NCI-H187 (cell line): ENCODE results near the gene DCAF8L2.
"Not testable (repeated sequence)": the region's sequence is repeated elsewhere in the genome, so short reads cannot be mapped to it uniquely, and the experiment has no call there.

Experiments
- DNase-seq, 2 experiments: peaks; one replicate each; lab custom pipeline; 2025; lab: John Stamatoyannopoulos, UW

DCAF8L2 gene

DNA sequence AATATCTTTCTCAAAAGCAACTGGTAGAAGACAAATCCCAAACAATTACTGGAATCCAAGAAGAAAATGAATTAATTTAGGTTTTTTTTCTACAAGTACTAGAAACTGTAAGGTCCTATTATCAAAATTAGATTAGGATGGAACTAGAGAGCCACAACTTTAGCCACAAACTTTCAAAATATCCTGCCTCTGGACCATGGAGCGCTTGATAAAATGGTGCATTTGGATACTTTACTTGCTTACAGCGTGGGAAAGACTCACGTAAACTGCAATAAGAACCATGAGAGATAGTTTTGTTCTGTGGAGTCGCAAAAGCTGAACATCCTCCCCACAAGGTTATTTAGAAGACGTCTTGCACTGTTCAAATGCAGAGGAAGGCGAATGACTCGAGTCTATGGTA lies at the start of gene DCAF8L2:
TSS of gene DCAF8L2 (plus strand) at position 301 of the 400 bp plus-strand sequence. CDS start 156,552 bp downstream, outside the sequence.
- no peak for DNase-seq

DNA sequence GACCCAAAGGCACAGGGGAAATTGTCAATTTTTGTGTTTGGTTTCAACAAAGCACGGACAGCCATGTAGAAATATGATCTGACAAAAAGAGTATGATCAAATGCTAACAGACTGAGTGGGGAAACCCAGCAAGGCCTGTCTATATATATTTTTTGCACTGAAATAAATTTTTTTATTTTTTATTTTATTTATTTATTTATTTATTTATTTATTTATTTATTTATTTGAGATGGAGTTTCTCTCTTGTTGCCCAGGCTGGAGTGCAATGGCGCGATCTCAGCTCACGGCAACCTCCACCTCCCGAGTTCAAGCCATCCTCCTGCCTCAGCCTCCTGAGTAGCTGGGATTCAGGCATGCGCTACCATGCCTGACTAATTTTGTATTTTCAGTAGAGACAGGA lies 49.0 kb upstream of the DCAF8L2 start:
- not testable (repeated sequence) for DNase-seq

DNA sequence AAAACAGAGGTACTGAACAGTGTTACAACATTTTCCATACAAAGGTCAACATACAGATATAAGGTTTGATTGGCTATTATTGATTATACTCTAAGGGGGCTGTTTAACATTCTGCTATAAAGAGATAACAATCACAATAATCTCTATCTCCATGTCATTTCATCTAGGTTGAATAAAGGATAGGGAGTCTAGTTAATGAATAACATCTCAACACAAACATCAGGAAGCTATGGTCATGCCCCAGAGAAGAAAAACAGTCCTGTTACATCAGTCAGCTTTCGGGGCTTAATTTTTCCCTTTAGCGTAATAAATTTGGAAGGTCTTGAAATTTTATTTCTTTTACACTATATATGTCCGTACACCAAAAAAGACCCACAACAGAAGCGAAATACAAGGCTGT lies 41.5 kb upstream of the DCAF8L2 start:
- no peak for DNase-seq

DNA sequence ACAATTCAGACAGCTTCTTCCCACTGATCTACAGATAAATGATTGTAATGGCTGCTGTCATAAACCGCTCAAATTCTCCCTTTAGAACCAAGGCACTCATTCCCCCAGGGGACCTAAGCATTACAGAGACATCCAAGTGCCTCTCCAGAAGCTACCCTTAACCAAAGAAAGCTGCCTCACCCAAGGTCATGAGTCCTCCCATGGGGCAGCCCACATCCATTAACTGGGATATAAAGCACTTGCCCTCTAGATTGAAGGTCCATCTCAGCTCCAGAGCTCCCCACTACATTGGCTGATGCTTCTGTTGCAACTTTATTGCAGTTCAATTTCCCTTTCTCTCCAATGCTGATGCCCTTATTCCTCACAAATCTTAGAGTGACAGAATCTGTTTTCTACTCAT lies 40.5 kb upstream of the DCAF8L2 start:
- no peak for DNase-seq

DNA sequence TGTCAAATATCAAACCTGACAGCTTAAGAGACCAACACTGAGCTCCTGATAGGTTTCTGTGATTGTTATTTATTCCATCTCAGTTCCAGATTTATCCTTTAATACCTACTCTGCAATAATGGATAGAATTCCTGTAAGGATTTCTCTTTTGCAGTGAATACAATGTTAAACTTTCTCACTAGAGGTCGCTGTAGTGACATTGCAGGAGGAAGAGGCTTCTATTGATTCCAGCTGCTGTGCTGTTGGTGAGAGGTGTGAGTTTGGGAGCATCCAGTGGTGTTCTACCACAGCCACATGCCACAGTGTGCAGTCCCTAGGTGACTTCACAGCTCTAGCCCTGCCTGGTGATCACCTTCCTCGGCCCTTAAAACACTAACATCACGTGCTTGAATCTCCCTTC lies 34.6 kb upstream of the DCAF8L2 start:
- DNase-seq = no peak

DNA sequence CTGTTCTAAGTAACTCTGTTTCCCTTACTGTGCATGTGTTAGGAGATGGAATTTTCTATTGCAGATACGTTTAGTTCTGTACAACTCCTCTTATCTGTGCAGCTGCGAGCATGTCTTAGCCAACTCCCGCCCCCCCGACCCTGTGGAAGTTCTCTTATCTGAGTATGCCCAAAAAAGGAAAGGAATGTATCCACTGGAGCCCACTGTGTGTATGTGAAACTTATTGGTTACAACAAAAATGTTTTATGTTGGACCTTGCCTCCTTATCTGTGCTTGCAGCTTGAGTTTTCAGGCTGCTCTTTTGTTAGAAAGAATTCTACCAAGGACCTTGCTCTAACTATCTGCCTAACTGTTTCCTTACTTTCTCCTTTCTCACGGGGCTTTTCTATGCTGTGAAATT lies 24.2 kb upstream of the DCAF8L2 start:
- no peak for DNase-seq

DNA sequence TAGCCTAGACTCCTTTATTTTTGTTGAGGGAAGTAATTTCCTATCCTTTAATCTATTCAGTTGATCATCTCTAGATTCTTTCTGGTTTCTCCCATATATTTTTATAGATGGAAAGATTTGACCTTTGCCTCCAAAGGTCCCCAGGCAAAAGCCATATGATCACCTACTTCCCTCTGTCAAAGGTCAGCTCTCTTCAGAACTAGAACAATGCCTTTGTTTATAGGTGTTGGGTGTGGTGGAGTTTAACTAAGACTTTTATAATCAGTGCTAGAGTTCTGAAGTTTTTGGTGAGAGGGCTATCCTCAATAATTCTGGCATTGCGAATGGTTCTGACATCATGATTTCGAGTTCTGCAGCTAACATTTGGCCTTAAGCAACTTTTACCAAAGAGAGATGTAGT lies 19.0 kb upstream of the DCAF8L2 start:
- no peak for DNase-seq

DNA sequence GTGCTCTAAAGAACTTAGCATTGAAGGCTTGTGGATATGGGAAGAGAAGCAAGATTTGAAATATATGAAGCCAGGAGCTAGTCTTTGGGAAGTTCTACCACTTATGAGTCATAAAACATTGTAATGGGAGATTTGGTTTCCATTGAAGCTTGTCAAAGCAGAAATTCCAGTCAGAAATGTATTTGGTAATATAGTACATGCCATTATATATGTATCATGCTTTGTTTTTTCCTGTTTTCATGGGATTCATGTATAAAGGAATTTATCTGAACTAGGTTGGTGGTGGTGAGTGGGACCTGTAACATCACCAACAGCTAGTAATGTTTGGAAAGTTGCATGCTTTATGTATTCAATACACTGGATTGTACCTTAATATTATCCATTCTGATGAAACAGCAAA lies 14.6 kb upstream of the DCAF8L2 start:
- no peak for DNase-seq

DNA sequence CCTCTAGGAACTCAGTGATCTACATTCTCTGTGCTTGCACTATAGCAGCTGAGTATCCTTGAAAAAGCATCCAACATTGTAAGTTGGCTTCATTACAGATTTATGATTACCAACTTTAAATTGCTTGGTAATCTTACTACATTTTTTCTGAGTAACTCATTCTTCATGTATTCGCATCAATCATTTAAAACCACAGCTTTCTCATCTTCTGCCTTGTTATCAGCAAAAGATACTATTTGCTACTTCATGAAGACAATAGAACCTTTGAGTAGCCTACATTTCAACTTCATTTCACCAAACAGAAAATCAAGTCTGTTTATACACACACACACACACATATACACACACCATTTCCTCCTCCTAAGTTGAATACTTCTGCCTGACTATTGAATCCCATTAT lies 6.2 kb upstream of the DCAF8L2 start:
- DNase-seq = no peak

DNA sequence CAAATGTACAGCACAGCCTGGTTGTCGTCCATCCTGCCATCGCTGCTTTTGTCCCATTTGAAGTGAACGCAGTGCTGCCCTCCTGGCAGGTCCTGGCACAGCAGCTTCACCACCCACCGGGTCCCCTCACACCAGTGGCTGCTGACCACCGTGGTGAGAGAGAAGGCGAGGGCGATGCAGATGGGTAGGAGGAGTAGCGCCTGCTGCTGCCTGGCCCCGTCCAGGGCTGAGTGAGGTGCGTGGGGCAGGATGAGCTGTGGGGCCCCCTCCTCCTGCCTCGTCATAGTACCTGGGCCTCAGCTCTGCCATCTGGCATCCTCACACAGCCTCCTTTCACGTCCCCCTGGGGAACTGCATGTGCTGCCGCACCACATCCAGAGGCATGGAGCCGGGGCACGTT lies 1.8 kb downstream of the DCAF8L2 start:
- no peak for DNase-seq

DNA sequence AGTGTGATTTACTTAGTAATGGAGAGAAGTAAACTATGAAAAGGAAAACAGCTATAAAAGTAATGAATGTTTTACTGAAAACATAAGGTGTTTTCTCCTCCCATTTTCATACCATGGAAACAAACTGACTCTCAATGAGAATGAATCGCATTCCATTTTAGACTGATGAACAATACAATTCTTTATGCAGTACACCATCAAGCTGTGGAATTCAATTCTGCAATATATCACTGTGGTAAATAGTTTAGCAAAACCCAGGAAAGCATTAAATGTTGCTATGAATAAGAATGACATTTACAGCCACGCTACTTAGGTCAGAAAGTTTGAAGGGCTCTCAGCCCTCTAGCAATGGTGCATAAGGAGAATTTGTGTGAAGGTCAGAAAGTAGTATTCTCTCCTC lies 7.4 kb downstream of the DCAF8L2 start:
- DNase-seq = no peak

DNA sequence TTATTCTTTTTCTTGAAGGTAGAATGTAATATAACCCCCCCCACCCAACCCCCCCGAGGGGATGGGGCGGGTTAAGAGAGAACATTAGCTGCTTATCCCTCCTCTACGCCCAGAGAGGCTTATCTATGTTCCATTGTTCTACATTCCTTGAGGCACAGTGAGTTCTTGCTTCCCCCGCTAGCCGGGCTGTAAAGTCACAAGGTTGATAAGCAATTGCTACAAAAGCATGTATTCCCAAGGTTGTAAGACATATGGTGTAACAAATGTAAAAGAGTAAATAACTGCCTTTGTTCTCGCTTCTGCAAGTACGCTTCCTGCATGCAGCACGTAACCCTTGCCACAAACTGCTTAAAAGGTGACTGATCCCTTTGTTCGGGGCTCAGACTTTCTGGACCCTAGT lies 8.2 kb downstream of the DCAF8L2 start:
- DNase-seq = no peak

DNA sequence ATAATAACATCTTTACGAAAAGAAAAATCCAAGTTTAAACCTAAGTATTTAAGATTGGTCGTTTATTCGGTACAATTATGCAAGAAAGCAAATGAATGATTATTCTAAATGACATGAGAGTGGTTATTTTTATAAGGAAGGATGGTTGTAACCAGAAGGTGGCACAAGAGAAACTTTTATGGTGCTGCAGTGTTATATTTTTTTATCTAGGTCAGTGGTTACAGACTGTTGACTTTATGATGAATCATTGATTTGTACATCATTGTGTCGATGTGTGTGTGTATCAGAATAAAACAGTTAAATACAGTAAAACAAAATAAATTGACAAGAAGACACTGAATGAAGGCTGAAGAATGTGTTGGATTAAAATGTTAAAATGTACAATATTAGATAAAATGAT lies 9.8 kb downstream of the DCAF8L2 start:
- no peak for DNase-seq

DNA sequence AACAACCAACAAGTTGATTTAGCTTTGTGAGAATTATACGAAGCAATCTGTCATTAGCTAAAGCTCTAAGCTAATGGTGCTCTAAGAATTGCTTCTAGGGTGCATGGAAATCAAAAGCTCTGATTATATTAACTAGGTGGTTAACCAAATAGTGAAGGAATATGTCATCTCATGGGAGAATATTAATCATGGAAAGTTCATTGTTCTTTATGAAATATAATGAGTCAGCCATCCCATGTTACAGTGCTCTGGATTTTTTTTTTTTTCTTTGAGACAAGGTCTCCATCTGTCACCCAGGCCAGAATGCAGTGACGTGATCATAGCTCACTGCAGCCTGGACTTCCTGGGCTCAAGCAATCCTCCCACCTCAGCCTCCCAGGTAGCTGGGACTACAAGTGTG lies 10.5 kb downstream of the DCAF8L2 start:
- no peak for DNase-seq

DNA sequence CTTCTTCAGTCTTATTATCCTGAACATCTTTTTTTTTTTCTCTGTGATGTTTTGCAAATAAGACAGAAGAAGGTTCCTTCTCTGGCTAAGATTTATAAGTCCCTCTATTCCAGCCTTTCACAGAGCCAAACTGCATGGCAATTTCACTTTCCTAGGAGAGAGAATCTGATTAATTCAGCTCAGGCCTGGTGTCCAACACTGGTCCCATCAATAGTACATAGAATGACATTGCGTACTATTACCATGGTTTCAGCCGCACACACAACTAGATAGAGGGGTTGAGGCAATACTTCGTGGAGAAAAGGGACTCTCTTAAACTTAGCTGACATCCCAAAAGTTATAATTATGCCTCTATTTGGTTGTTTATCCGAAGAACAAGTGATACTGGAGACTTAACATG lies 18.5 kb downstream of the DCAF8L2 start:
- DNase-seq = no peak

DNA sequence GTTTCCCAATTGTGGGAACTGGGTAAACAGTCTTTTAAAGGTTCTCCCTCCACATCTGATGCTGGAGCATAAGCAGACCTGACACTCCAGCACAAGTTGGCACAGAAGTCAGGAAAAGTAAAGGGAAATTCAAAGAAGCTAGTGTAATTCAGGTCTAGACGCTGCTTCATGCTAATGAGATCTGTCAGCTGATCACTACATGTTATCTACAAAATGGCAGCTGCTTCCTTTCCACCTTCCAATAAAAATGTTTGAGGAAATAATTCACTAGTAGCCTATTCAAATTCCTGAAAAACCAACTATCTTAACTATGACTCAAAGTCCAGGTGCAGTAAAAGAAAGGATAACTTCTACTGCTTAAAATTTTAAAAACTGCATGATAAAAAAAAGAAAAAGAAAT lies 29.3 kb downstream of the DCAF8L2 start:
- DNase-seq = no peak

DNA sequence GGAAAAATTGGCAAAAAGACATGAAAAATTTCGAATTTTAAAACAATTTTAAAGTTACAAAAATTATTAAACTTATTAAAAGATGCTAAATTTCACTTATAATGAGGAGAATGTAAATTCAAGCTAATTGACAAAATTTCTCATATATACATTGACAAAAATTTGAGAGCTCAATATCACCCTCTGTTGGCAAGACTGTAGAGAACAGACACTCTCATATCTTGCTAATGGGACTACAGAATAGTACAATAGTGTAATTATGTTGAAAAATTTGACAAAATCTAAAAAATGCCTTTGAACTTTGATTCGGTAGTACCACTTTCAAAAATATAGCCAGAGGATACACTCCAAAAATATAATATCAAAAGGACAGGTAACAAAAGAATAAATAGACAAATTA lies 29.8 kb downstream of the DCAF8L2 start:
- DNase-seq = no peak

DNA sequence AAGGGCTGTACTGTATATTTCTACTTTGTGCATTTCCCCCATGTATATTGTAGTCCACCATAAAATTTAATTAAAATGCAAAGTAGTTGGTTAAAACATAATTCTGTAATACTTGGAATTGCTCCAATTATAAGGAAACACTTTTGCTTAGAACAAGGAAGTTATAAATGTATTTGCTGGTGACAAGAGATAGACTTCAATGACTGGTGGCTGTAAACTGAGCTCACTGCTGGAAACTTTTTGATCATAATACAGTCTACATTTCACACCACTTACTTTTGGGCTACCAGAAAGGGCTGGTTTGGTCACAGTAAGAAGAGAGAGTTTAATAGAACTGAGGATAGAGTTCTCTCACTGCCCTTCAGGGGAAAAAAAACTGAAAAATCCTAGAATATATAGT lies 32.7 kb downstream of the DCAF8L2 start:
- no peak for DNase-seq

DNA sequence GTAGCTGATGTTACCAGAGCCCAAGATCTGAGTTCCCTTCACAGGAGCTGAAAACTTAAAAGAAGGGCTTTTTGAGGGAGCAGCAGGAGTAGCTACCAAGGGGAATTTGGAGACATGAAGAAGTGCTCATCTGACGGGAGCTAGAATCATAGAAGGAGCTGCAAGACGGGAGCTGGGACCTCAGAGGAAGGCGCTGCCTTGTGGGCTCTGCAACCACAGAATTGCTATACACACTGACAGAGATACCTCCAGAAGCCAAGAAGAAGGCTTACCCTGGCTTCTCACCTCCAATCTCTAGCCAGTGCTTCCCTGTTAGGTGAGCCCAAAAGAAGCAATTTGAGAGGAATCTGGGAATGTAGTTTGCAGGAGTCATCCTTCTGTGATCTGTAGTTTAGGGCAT lies 35.9 kb downstream of the DCAF8L2 start:
- no peak for DNase-seq

DNA sequence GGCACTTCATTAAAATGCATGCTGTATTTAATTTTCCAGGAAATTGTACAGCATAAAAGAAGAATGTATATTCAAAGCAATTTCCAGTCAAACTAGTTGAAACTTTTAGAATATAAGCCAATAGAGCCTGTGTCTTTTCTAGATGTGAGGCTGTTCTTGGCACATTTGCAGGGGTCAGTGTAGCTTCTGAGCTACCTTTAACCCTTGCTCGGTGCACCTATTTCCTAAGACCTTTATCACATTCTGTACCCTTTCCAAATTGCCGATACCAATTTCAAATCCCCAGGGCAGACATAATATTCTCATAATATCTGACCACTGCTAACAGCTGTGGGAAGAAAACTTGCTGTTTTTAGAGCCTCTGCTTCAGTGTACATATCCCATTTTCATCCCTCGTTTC lies 43.2 kb downstream of the DCAF8L2 start:
- no peak for DNase-seq

DNA sequence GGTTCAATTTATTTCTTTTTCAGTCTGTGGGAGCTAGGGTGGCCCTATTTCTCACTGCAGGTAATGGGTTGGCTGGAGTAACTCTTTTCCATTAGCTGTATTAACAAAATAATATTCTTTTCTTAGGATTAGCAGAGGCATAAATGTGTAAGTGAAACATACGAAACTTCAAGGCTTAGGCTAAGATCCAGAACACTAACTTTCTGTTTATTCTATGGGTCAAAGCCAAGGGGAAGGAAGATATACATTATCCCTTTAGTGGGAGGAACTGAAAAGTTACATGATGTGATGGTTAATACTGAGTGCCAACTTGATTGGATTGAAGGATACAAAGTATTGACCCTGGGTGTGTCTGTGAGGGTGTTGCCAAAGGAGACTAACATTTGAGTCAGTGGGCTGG lies 66.4 kb downstream of the DCAF8L2 start:
- no peak for DNase-seq

DNA sequence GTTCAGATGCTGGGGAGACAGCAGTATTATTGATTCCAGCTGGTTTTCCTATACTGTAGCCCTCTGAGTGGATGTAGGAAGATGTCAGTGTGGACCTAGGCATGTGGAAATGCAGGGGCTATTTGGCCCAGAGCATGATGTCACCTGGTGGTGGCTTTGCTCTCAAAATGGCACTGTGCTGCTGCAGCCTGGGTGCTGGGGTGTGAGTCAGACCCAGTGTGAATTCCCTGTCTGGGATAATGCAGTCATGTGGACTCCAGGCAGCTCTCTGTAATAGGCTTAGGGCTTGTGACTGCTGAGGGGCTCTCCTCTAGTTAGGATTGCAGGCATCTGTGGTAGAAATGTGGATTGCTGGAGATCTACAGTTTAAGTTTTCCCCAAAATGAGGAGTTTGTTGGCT lies 70.7 kb downstream of the DCAF8L2 start:
- DNase-seq = no peak

DNA sequence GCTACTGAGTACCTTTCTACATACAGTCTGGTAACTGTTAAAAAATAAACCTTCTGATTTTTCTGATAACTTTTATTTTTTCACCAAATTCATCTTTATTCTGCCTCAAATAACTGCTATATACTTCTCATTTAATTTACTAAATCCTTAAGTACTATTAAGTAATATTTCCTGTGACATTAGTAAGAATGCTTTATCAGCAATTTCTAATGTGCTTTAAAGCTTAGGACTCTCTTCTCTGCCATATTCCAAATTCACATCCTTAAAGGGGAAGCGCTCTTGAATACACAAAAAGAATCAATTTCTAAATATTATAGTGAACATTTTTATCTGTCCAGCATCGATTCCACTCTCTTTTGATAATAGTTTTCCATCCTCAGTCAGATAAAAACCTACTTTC lies 81.1 kb downstream of the DCAF8L2 start:
- no peak for DNase-seq

DNA sequence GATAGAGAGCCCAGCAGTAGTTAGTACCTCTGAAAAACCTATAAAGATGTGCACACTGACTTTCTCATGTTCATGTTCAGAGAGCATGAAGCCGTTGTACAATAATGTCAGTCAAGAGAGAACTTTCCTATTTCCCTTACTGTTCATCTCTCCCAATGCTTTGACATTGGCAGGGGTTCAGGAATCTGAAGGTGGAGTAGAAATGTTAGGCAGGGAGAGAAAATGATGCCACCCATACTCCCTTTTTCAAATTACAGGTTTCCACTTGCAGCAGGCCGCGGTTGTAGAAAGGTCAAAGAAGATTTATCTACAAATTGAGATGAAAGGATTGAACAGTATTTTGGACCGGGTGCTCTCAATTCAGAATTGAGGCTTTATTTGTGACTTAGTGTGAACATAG lies 84.3 kb downstream of the DCAF8L2 start:
- DNase-seq = no peak

DNA sequence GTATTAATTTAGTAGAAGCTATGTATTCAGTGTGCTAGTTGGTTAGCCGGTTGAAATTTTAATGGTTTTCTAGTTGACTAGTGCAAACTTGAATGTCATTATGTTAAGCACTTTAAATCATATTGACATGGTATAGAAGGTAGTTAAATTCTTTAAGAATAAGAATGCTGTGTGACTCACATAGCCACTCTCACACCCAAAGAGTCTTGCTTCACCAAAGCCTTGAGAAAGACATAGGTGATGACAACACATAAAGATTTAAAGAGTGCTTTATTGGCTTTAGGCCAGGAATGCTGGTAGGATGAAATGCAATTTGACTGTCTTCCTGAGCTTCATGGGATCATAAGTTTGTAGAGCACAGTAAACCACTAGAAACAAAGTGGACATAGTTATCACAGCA lies 85.3 kb downstream of the DCAF8L2 start:
- no peak for DNase-seq
